Loucy (cell line): Measurements from ENCODE around the gene CDC42BPB.

ENCODE experiments used
- H2AFZ ChIP-seq: fragments of 200-600 bp; sonication (generic); 2 replicates; pipeline ENCODE4 v1.6.0; 2016; ENCODE audit warnings: antibody characterized with exemption, mild to moderate bottlenecking, low read length, moderate library complexity
- H3F3A ChIP-seq: fragments of 200-600 bp; 2 replicates; pipeline ENCODE4 v1.6.0; 2016; ENCODE audit warnings: antibody characterized with exemption, low read depth, mild to moderate bottlenecking
- H3K27me3 ChIP-seq: fragments of 200-600 bp; sonication (generic); 2 replicates; pipeline ENCODE4 v1.6.1; 2014; ENCODE audit warnings: low read length, mild to moderate bottlenecking; ENCODE audit not compliant: insufficient read depth, poor library complexity, severe bottlenecking
- H3K36me3 ChIP-seq: fragments of 200-600 bp; sonication (generic); 2 replicates; pipeline ENCODE4 v1.6.1; 2016; ENCODE audit warnings: low read length; ENCODE audit not compliant: insufficient read depth
- H3K4me1 ChIP-seq: fragments of 200-600 bp; sonication (generic); 2 replicates; pipeline ENCODE4 v1.5.1; 2014; ENCODE audit warnings: low read length, mild to moderate bottlenecking; ENCODE audit not compliant: insufficient read depth, poor library complexity, severe bottlenecking
- H3K4me2 ChIP-seq: fragments of 200-600 bp; sonication (generic); 2 replicates; pipeline ENCODE4 v1.6.0; 2014; ENCODE audit warnings: antibody characterized with exemption, low read length, low read depth, mild to moderate bottlenecking; ENCODE audit not compliant: poor library complexity, severe bottlenecking
- H3K4me3 ChIP-seq: fragments of 200-600 bp; sonication (generic); 2 replicates; pipeline ENCODE4 v1.5.1; 2014; ENCODE audit warnings: low read length, mild to moderate bottlenecking, mixed read lengths; ENCODE audit not compliant: poor library complexity, severe bottlenecking
- H3K79me2 ChIP-seq: fragments of 200-600 bp; sonication (generic); 2 replicates; pipeline ENCODE4 v1.6.1; 2014; ENCODE audit warnings: low read length; ENCODE audit not compliant: insufficient read depth
- H3K9ac ChIP-seq: fragments of 200-600 bp; sonication (generic); 2 replicates; pipeline ENCODE4 v1.6.0; 2014; ENCODE audit warnings: mild to moderate bottlenecking, low read depth, low read length, moderate library complexity; ENCODE audit not compliant: poor library complexity, severe bottlenecking
- H3K9me2 ChIP-seq: fragments of 200-600 bp; sonication (generic); replicated peaks from 2 replicates; pipeline ENCODE4 v1.6.1; 2016; ENCODE audit warnings: low read depth, low read length, mixed read lengths
- H3K9me3 ChIP-seq: fragments of 200-600 bp; sonication (generic); 2 replicates; pipeline ENCODE4 v1.6.1; 2014; ENCODE audit warnings: mild to moderate bottlenecking, antibody characterized with exemption, low read length, low read depth; ENCODE audit not compliant: insufficient read depth
- H4K20me1 ChIP-seq: fragments of 200-600 bp; sonication (generic); 2 replicates; pipeline ENCODE4 v1.6.0; 2014; ENCODE audit warnings: antibody characterized with exemption, low read length, mild to moderate bottlenecking; ENCODE audit not compliant: insufficient read depth, poor library complexity, severe bottlenecking
- EZH2phosphoT487 ChIP-seq: fragments of 200-600 bp; IDR thresholded peaks from 2 replicates; pipeline ENCODE4 v1.6.1; 2018; ENCODE audit warnings: antibody characterized with exemption, mild to moderate bottlenecking, moderate library complexity, borderline replicate concordance
- TF ChIP-seq, protein P1 (sequence below): fragments of 200-600 bp; sonication (generic); conservative IDR thresholded peaks from 2 replicates; pipeline ENCODE4 v1.5.1; 2014; ENCODE audit warnings: mild to moderate bottlenecking, antibody characterized with exemption, low read length

CDC42BPB gene

DNA sequence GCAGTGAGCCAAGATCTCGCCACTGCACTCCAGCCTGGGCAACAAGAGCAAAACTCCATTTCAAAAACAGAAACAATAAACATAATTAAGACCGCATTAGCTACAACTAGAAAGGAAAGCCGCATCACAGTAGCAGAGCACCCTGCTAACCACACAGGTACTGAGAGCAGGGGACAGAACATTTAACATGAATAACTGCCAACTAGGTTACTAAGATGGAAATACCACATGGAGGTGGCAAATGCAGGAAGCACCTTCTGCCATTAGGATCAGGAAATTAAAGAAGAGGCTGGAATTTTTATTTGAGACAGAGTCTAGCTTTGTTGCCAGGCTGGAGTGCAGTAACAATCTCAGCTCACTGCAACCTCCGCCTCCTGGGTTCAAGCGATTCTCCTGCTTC, 41.9 kb downstream of the CDC42BPB start:
- no peaks in the 10 kb centered on the region for H3K9me2 ChIP-seq
- H3K4me1 ChIP-seq: no peaks in the 10 kb centered on the region
- no peak overlapping the region for H3K4me3 ChIP-seq
- no peaks in the 10 kb centered on the region for H4K20me1 ChIP-seq
- no peaks in the 10 kb centered on the region for H3K36me3 ChIP-seq
- H3K9ac ChIP-seq: no peak overlapping the region
- H2AFZ ChIP-seq: no peak overlapping the region
- H3K79me2 ChIP-seq: no peaks in the 10 kb centered on the region
- H3K27me3 ChIP-seq: no peaks in the 10 kb centered on the region
- TF ChIP-seq, protein P1, sequence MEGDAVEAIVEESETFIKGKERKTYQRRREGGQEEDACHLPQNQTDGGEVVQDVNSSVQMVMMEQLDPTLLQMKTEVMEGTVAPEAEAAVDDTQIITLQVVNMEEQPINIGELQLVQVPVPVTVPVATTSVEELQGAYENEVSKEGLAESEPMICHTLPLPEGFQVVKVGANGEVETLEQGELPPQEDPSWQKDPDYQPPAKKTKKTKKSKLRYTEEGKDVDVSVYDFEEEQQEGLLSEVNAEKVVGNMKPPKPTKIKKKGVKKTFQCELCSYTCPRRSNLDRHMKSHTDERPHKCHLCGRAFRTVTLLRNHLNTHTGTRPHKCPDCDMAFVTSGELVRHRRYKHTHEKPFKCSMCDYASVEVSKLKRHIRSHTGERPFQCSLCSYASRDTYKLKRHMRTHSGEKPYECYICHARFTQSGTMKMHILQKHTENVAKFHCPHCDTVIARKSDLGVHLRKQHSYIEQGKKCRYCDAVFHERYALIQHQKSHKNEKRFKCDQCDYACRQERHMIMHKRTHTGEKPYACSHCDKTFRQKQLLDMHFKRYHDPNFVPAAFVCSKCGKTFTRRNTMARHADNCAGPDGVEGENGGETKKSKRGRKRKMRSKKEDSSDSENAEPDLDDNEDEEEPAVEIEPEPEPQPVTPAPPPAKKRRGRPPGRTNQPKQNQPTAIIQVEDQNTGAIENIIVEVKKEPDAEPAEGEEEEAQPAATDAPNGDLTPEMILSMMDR: no peak
- no peak for TF ChIP-seq EZH2phosphoT487
- no peaks in the 10 kb centered on the region for H3F3A ChIP-seq
- H3K4me2 ChIP-seq: no peak overlapping the region
- H3K9me3 ChIP-seq: no peaks in the 10 kb centered on the region

DNA sequence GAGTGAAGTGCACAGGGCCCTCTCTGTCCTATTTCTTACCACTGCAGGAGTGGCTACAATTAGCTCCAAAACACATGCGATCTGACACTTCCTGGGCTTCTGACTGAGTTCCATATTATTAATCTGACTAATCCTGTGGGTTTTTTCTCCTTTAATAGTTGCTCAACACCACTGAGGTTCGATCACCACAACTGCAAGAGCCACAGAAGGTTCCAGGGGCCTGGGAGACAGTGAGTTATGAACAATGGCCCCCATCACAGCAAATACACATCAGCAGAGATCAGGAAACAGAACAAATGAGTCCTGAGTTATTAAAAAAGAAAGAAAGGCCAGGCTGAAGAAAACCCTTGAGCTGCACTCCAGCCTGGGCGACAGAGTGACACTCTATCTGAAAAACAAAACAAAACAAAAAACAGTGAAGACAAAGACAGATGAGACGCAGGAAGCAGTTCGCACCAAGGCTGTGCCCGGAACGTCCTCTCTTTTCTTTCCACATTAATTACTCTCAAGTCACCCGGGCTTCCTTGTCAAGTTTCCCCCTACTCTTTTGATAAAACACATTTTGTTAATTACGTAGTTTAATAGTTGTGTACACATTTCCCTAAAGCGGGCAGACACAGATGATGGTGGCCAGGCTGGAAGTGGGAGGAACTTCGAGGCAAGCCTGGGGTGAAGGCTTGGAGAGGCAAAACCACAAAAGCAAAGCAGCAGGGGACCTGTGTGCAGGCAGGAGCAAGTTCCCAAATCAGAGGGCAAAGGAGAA, 42.7 kb downstream of the CDC42BPB start:
- no peaks in the 10 kb centered on the region for H3F3A ChIP-seq
- H3K27me3 ChIP-seq: no peaks in the 10 kb centered on the region
- peak overlapping the region; percentile 65; the same call in 1 of the 2 replicates for H2AFZ ChIP-seq
- no peaks in the 10 kb centered on the region for H3K9me3 ChIP-seq
- no peaks in the 10 kb centered on the region for H3K9me2 ChIP-seq
- H3K4me2 ChIP-seq: no peak overlapping the region
- no peak overlapping the region for H3K4me3 ChIP-seq
- H3K4me1 ChIP-seq: no peaks in the 10 kb centered on the region
- TF ChIP-seq EZH2phosphoT487: no peak
- no peak overlapping the region for H3K9ac ChIP-seq
- H3K36me3 ChIP-seq: no peaks in the 10 kb centered on the region
- H3K79me2 ChIP-seq: no peaks in the 10 kb centered on the region
- no peaks in the 10 kb centered on the region for H4K20me1 ChIP-seq

DNA sequence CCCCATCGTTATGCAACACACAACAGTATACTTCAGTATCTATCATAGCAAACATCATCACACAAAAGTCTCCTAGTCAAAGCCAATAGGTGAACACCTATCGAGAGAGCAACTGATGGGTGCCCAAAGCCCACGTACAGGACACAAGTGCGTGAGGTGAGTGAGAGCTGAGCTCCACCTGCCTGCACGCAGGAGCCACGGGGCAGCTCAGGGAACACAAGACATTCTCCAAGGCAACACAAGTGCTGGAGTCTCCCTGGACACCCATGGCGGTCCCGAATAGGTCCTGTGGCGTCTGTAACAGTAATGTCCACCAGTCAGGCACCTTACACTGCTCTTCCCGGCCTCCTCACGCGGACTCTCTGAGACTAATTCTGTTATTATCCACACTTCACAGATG, 44.3 kb downstream of the CDC42BPB start:
- H4K20me1 ChIP-seq: no peaks in the 10 kb centered on the region
- H3K9ac ChIP-seq: no peak overlapping the region
- no peak overlapping the region for H3K4me3 ChIP-seq
- no peaks in the 10 kb centered on the region for H3K27me3 ChIP-seq
- H3K36me3 ChIP-seq: no peaks in the 10 kb centered on the region
- H3F3A ChIP-seq: no peaks in the 10 kb centered on the region
- H2AFZ ChIP-seq: no peak overlapping the region
- no peak overlapping the region for H3K4me2 ChIP-seq
- H3K9me2 ChIP-seq: no peaks in the 10 kb centered on the region
- no peaks in the 10 kb centered on the region for H3K79me2 ChIP-seq
- no peak for TF ChIP-seq EZH2phosphoT487
- TF ChIP-seq, protein P1: no peak
- no peaks in the 10 kb centered on the region for H3K4me1 ChIP-seq
- no peaks in the 10 kb centered on the region for H3K9me3 ChIP-seq

DNA sequence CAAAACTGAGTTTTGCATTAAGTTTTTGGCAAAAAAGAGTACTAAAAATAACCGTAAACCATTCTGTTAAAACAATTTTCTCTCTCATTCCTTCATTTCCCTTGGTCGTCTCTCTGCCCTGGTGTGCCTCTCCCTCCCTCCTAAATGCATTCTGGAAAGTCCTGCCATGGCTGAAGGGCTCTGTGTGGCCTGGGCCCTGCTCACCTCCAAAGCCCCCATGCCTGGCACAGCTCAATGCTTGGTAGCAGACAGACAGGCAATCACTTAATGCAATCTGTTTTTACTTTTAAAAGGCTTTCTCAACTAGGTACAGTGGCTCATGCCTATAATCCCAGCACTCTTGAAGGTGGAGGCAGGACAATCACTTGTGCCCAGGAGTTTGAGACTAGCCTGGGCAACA, 47.8 kb downstream of the CDC42BPB start:
- Histone ChIP-seq H3K27me3 (no peaks in the 10 kb centered on the region), H4K20me1 (no peaks in the 10 kb centered on the region), H3K79me2 (no peaks in the 10 kb centered on the region), H3K4me3 (no peak overlapping the region), H3K36me3 (no peaks in the 10 kb centered on the region), H3K9ac (no peak overlapping the region), H3K9me2 (no peaks in the 10 kb centered on the region), H3K4me2 (no peak overlapping the region), H3K9me3 (no peaks in the 10 kb centered on the region), H3K4me1 (no peaks in the 10 kb centered on the region), H3F3A (no peaks in the 10 kb centered on the region), H2AFZ (no peak overlapping the region)
- TF ChIP-seq, protein P1: no peak
